Neural cell (in vitro differentiated cells): Measurements from ENCODE around the gene RHO. TPM values are rescaled to one million over a fixed set of nuclear protein-coding genes. Genes with fewer than 3 reads are reported as not detected.

Experiments
- H2AFZ ChIP-seq: fragments of 200-600, 300-800 bp; sonication (generic), shearing (Covaris generic); 2 replicates; pipeline ENCODE4 v1.6.0; 2014; ENCODE audit warnings: low read depth, mild to moderate bottlenecking, antibody characterized with exemption, low read length, moderate library complexity
- H3F3A ChIP-seq: fragments of 200-600 bp; shearing (Covaris generic); 2 replicates; pipeline ENCODE4 v1.6.1; 2016; ENCODE audit warnings: mild to moderate bottlenecking, moderate library complexity, mixed read lengths, antibody characterized with exemption, low read length; ENCODE audit not compliant: insufficient read depth, poor library complexity, severe bottlenecking
- H3K27ac ChIP-seq: fragments of 200-600, 300-800 bp; sonication (generic), shearing (Covaris generic); 2 replicates; pipeline ENCODE4 v1.5.1; 2014; ENCODE audit warnings: mild to moderate bottlenecking, low read length, moderate library complexity
- H3K27me3 ChIP-seq: fragments of 300-800, 200-600 bp; sonication (generic), shearing (Covaris generic); 2 replicates; pipeline ENCODE4 v1.6.0; 2014; ENCODE audit warnings: mild to moderate bottlenecking, low read depth, low read length, moderate library complexity; ENCODE audit not compliant: insufficient read depth
- H3K36me3 ChIP-seq: fragments of 300-800, 200-600 bp; sonication (generic), shearing (Covaris generic); 2 replicates; pipeline ENCODE4 v1.5.1; 2014; ENCODE audit warnings: mild to moderate bottlenecking, antibody characterized with exemption, low read length, moderate library complexity; ENCODE audit not compliant: insufficient read depth
- H3K4me2 ChIP-seq: fragments of 300-800, 200-600 bp; sonication (generic), shearing (Covaris generic); 2 replicates; pipeline ENCODE4 v1.6.0; 2014; ENCODE audit warnings: mild to moderate bottlenecking, low read length
- H3K4me3 ChIP-seq: fragments of 300-800, 200-600 bp; sonication (generic), shearing (Covaris generic); 2 replicates; pipeline ENCODE4 v1.5.1; 2014; ENCODE audit warnings: mild to moderate bottlenecking, low read length, moderate library complexity
- H3K79me2 ChIP-seq: fragments of 200-600 bp; shearing (Covaris generic); replicated peaks from 2 replicates; pipeline ENCODE4 v1.6.0; 2014; ENCODE audit warnings: mild to moderate bottlenecking, low read length, moderate library complexity; ENCODE audit not compliant: insufficient read depth
- H3K9ac ChIP-seq: fragments of 300-800, 200-600 bp; sonication (generic), shearing (Covaris generic); 2 replicates; pipeline ENCODE4 v1.6.1; 2016; ENCODE audit warnings: mild to moderate bottlenecking, low read length, mixed read lengths
- H3K9me2 ChIP-seq: fragments of 200-600 bp; shearing (Covaris generic); 2 replicates; pipeline ENCODE4 v1.6.1; 2016; ENCODE audit warnings: mild to moderate bottlenecking, low read length, mixed read lengths; ENCODE audit not compliant: insufficient read depth
- H3K9me3 ChIP-seq: fragments of 200-600, 300-800 bp; sonication (generic), shearing (Covaris generic); 2 replicates; pipeline ENCODE4 v1.6.1; 2016; ENCODE audit warnings: mild to moderate bottlenecking, mixed run types, low read length, moderate library complexity, mixed read lengths
- H4K20me1 ChIP-seq: fragments of 200-600 bp; shearing (Covaris generic); 2 replicates; pipeline ENCODE4 v1.6.1; 2016; ENCODE audit warnings: mild to moderate bottlenecking, mixed run types; ENCODE audit not compliant: insufficient read depth
- EP300 ChIP-seq: fragments of 450-650 bp; conservative IDR thresholded peaks from 2 replicates; pipeline ENCODE4 v1.6.1; 2014; ENCODE audit warnings: antibody characterized with exemption, mild to moderate bottlenecking, moderate library complexity; ENCODE audit not compliant: poor library complexity, severe bottlenecking
- EZH2 ChIP-seq: fragments of 200-600, 300-800 bp; shearing (Covaris generic), sonication (generic); IDR thresholded peaks from 2 replicates; pipeline ENCODE4 v1.6.1; 2014; ENCODE audit warnings: antibody characterized with exemption, low read length, borderline replicate concordance, mild to moderate bottlenecking; ENCODE audit not compliant: insufficient read depth, poor library complexity, severe bottlenecking
- MXI1 ChIP-seq: fragments of 450-650 bp; conservative IDR thresholded peaks from 2 replicates; pipeline ENCODE4 v1.6.1; 2014; ENCODE audit warnings: antibody characterized with exemption, mild to moderate bottlenecking; ENCODE audit not compliant: poor library complexity, severe bottlenecking
- POLR2AphosphoS5 ChIP-seq: IDR thresholded peaks from 2 replicates; pipeline ENCODE4 v1.6.1; 2012
- RAD21 ChIP-seq: fragments of 450-650 bp; conservative IDR thresholded peaks from 2 replicates; pipeline ENCODE4 v1.6.1; 2014; ENCODE audit warnings: antibody characterized with exemption, mild to moderate bottlenecking, moderate library complexity
- SMC3 ChIP-seq: fragments of 450-650 bp; conservative IDR thresholded peaks from 2 replicates; pipeline ENCODE4 v1.6.1; 2014; ENCODE audit warnings: antibody characterized with exemption, mild to moderate bottlenecking, moderate library complexity; ENCODE audit not compliant: poor library complexity
- TAF1 ChIP-seq: IDR thresholded peaks from 2 replicates; pipeline ENCODE4 v1.6.1; 2012; ENCODE audit warnings: low read depth
- polyA plus RNA-seq: library from polyadenylated mRNA; depleted of rRNA; stranded (reverse); fragments of >200 nt; gene quantifications from 2 replicates; pipeline ENCODE4 v1.2.3, GENCODE V29; 2014
- TF ChIP-seq, protein P1 (sequence below): IDR thresholded peaks from 2 replicates; pipeline ENCODE4 v1.6.1; 2012; ENCODE audit warnings: borderline replicate concordance
- TF ChIP-seq, protein P2 (sequence below): fragments of 450-650 bp; IDR thresholded peaks from 2 replicates; pipeline ENCODE4 v1.5.1; 2014; ENCODE audit warnings: antibody characterized with exemption, mild to moderate bottlenecking, moderate library complexity; ENCODE audit not compliant: poor library complexity, severe bottlenecking

Gene RHO
- polyA plus RNA-seq, 1 donor from 2014 or later = not detected

DNA sequence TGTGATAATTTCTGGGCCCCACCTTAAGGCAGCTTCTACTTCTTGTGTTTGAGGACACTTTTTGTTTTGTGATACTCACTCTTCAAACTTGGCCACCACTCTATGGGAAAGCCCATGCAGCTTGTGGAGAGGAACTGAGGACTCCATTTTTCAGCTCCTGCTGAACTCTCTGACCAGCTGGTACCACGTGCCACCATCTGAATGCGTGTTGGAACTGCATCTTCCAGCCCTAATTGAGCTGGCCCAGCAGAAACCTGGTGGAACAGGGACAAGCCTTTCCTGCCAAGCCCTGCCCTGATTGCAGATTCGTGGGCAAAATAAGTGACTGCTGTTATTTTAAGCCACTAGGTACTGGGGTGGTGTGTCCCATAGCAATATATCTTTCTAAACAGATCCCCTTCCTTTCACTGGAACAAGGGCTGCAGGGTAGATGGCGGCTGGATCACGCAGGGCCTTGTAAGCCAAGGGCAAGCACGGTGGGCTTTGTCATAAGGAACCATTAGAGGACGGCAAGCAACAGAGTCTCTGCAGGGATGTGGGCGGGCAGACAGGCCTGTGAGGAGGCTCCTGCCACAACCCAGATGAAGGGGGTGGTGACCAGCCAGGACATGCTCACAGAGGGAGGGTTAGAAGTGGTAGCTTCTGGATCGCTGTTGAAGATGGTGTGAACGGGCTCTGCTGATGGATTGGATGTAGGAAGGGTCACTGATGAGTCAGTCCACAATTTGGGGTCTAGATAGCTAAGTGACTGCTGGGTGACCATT lies 24.0 kb downstream of the RHO start:
- TF ChIP-seq POLR2AphosphoS5 = no peak
- no peak for TF ChIP-seq SMC3
- TF ChIP-seq, protein P1, sequence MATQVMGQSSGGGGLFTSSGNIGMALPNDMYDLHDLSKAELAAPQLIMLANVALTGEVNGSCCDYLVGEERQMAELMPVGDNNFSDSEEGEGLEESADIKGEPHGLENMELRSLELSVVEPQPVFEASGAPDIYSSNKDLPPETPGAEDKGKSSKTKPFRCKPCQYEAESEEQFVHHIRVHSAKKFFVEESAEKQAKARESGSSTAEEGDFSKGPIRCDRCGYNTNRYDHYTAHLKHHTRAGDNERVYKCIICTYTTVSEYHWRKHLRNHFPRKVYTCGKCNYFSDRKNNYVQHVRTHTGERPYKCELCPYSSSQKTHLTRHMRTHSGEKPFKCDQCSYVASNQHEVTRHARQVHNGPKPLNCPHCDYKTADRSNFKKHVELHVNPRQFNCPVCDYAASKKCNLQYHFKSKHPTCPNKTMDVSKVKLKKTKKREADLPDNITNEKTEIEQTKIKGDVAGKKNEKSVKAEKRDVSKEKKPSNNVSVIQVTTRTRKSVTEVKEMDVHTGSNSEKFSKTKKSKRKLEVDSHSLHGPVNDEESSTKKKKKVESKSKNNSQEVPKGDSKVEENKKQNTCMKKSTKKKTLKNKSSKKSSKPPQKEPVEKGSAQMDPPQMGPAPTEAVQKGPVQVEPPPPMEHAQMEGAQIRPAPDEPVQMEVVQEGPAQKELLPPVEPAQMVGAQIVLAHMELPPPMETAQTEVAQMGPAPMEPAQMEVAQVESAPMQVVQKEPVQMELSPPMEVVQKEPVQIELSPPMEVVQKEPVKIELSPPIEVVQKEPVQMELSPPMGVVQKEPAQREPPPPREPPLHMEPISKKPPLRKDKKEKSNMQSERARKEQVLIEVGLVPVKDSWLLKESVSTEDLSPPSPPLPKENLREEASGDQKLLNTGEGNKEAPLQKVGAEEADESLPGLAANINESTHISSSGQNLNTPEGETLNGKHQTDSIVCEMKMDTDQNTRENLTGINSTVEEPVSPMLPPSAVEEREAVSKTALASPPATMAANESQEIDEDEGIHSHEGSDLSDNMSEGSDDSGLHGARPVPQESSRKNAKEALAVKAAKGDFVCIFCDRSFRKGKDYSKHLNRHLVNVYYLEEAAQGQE = no peak
- TF ChIP-seq EP300 = no peak
- TF ChIP-seq, protein P2, sequence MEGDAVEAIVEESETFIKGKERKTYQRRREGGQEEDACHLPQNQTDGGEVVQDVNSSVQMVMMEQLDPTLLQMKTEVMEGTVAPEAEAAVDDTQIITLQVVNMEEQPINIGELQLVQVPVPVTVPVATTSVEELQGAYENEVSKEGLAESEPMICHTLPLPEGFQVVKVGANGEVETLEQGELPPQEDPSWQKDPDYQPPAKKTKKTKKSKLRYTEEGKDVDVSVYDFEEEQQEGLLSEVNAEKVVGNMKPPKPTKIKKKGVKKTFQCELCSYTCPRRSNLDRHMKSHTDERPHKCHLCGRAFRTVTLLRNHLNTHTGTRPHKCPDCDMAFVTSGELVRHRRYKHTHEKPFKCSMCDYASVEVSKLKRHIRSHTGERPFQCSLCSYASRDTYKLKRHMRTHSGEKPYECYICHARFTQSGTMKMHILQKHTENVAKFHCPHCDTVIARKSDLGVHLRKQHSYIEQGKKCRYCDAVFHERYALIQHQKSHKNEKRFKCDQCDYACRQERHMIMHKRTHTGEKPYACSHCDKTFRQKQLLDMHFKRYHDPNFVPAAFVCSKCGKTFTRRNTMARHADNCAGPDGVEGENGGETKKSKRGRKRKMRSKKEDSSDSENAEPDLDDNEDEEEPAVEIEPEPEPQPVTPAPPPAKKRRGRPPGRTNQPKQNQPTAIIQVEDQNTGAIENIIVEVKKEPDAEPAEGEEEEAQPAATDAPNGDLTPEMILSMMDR = no peak
- no peak for TF ChIP-seq MXI1
- TF ChIP-seq EZH2 = no peak
- TF ChIP-seq RAD21 = no peak
- no peak overlapping the region for H2AFZ ChIP-seq

DNA sequence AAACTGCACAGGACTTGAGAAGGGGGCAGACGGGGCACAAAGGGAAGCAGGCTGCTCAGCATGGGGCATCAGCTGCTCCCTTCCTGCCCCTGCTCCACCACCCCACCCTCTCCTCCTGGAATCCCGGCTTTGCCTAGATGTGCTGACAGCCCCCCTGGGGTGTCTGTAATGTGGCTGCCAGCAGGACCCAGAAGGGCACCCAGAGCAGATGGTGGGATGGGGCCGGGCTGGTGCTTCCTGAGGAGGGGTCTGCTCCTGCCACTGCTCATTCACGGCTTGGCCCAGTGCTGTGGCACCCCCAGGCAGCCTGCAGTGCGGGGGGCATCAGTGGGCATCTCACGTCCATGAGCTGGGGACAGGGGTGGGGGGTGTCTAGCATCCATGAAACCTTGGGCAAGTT lies 24.7 kb downstream of the RHO start:
- Histone ChIP-seq H3K4me2 (no peak overlapping the region), H3K9me2 (no peaks in the 10 kb centered on the region), H4K20me1 (no peaks in the 10 kb centered on the region), H3K79me2 (no peaks in the 10 kb centered on the region), H3K27ac (peak overlapping the region; percentile 52), H2AFZ (no peak overlapping the region), H3K27me3 (no peaks in the 10 kb centered on the region), H3K4me3 (no peak overlapping the region), H3K9me3 (no peaks in the 10 kb centered on the region), H3K9ac (peak overlapping the region; percentile 34), H3F3A (no peaks in the 10 kb centered on the region), H3K36me3 (no peaks in the 10 kb centered on the region)
- TF ChIP-seq POLR2AphosphoS5 (no peak), RAD21 (no peak), EZH2 (no peak), SMC3 (no peak), EP300 (no peak), MXI1 (no peak), TAF1 (no peak)
- TF ChIP-seq, protein P2 = no peak
- TF ChIP-seq, protein P1 = no peak

More for the DNA sequence above, 24.0 kb downstream of the RHO start:
- Histone ChIP-seq H3K27me3 (no peaks in the 10 kb centered on the region), H3K9me3 (no peaks in the 10 kb centered on the region), H3K4me3 (no peak overlapping the region), H3K9ac (no peak overlapping the region), H3K36me3 (no peaks in the 10 kb centered on the region), H3F3A (no peaks in the 10 kb centered on the region), H3K4me2 (no peak overlapping the region), H3K79me2 (no peaks in the 10 kb centered on the region), H4K20me1 (no peaks in the 10 kb centered on the region), H3K27ac (no peak overlapping the region), H3K9me2 (no peaks in the 10 kb centered on the region)
